ENCODE data around the gene CTCFL. TPM values are rescaled to one million over a fixed set of nuclear protein-coding genes. Genes with fewer than 3 reads are reported as not detected.
"Not testable (repeated sequence)": the region's sequence is repeated elsewhere in the genome, so short reads cannot be mapped to it uniquely, and the experiment has no call there.

The CTCFL gene
- total RNA-seq, 1 donor from 2014 or later = not detected

GRCh38 chr20:57483287-57484050 is 41.5 kb downstream of the CTCFL start:
- DNase-seq (ENCODE audit: low read depth, low spot score) = no peak

- no peak for DNase-seq (ENCODE audit: low read depth, low spot score)
These were observed 42.1 kb downstream of the CTCFL start for GRCh38 chr20:57482796-57483195.

- DNase-seq (ENCODE audit: low read depth, low spot score) = no peak
These were observed 42.8 kb downstream of the CTCFL start for GRCh38 chr20:57482148-57482547.

GRCh38 chr20:57481281-57481711 is 43.6 kb downstream of the CTCFL start:
- DNase-seq (ENCODE audit: low read depth, low spot score) = no peak

- no peak for DNase-seq (ENCODE audit: low read depth, low spot score)
These were observed 44.3 kb downstream of the CTCFL start for GRCh38 chr20:57480444-57481160.

GRCh38 chr20:57479196-57479595 is 45.7 kb downstream of the CTCFL start:
- DNase-seq (ENCODE audit: low read depth, low spot score) = no peak

- no peak for DNase-seq (ENCODE audit: low read depth, low spot score)
These were observed 46.8 kb downstream of the CTCFL start for GRCh38 chr20:57478176-57478575.

- no peak for DNase-seq (ENCODE audit: low read depth, low spot score)
These were observed 48.1 kb downstream of the CTCFL start for GRCh38 chr20:57476641-57477461.

- peak; percentile 13 for DNase-seq (ENCODE audit: low read depth, low spot score)
These were observed 48.8 kb downstream of the CTCFL start for GRCh38 chr20:57476084-57476526.

GRCh38 chr20:57475388-57476083 is 49.4 kb downstream of the CTCFL start:
- DNase-seq (ENCODE audit: low read depth, low spot score) = no peak

GRCh38 chr20:57474816-57475215 is 50.1 kb downstream of the CTCFL start:
- no peak for DNase-seq (ENCODE audit: low read depth, low spot score)

- DNase-seq (ENCODE audit: low read depth, low spot score) = no peak
These were observed 50.7 kb downstream of the CTCFL start for GRCh38 chr20:57474205-57474604.

GRCh38 chr20:57473246-57474048 is 51.5 kb downstream of the CTCFL start:
- DNase-seq (ENCODE audit: low read depth, low spot score) = no peak

- DNase-seq (ENCODE audit: low read depth, low spot score) = not testable (repeated sequence)
These were observed 52.5 kb downstream of the CTCFL start for GRCh38 chr20:57472474-57472873.

- no peak for DNase-seq (ENCODE audit: low read depth, low spot score)
These were observed 53.2 kb downstream of the CTCFL start for GRCh38 chr20:57471496-57472372.

GRCh38 chr20:57470666-57471495 is 54.1 kb downstream of the CTCFL start:
- no peak for DNase-seq (ENCODE audit: low read depth, low spot score)

GRCh38 chr20:57470212-57470522 is 54.8 kb downstream of the CTCFL start:
- no peak for DNase-seq (ENCODE audit: low read depth, low spot score)

GRCh38 chr20:57469418-57470211 is 55.3 kb downstream of the CTCFL start:
- DNase-seq (ENCODE audit: low read depth, low spot score) = no peak
